HCT116 (cell line): ENCODE measurements around the gene TNNI3. TPM values are rescaled to one million over a fixed set of nuclear protein-coding genes. Genes with fewer than 3 reads are reported as not detected.

Source experiments
- ATAC-seq: fragments of 200-7000 bp; cut with Tn5 transposase; 2 replicates; pipeline ENCODE4 v1.9.1; 2020; ENCODE audit warnings: mild to moderate bottlenecking, moderate library complexity
- BruUV-seq: library from RNA; stranded (reverse); fragments of 400-500 nt; replicated peaks from 2 replicates; lab custom pipeline; 2021; lab: Mats Ljungman, UMichigan
- CTCF ChIA-PET: fragments of 300-600 bp; sonication (Branson Sonifier 250); formaldehyde crosslinking; loops from one replicate; lab custom pipeline; 2021; ENCODE audit warnings: antibody characterized with exemption; lab: Charles Lee
- POLR2A ChIA-PET: fragments of 300-600, 350-600 bp; sonication (Branson Sonifier 250); formaldehyde crosslinking; loops from one replicate; lab custom pipeline; 2021; ENCODE audit warnings: antibody characterized with exemption; lab: Charles Lee
- RAD21 ChIA-PET, 2 experiments: fragments of 300-600 bp; sonication (Branson Sonifier 250); formaldehyde crosslinking; loops; one replicate each; lab custom pipeline; 2023; ENCODE audit warnings: low total read pairs in 2 of 2; ENCODE audit not compliant: uncharacterized antibody in 2 of 2, unreplicated experiment in 2 of 2, low non-redundant PET in 1 of 2; lab: Charles Lee
- DNase-seq: peaks from one replicate; pipeline ENCODE4 v3.0.0-alpha.2; 2010; ENCODE audit warnings: low read depth, low spot score
- H2AFZ ChIP-seq: fragments of 200-600 bp; shearing (Covaris generic), sonication (generic); 2 replicates; pipeline ENCODE4 v1.6.1; 2017; ENCODE audit warnings: low read depth, mixed run types, mixed read lengths, antibody characterized with exemption, low read length; ENCODE audit not compliant: poor library complexity, severe bottlenecking
- H3K27ac ChIP-seq: 2 replicates; pipeline ENCODE4 v1.5.1; 2012; ENCODE audit warnings: low read depth, low read length
- H3K27me3 ChIP-seq: fragments of 200-600 bp; sonication (generic); 2 replicates; pipeline ENCODE4 v1.6.1; 2016; ENCODE audit warnings: mixed run types, low read length, mixed read lengths; ENCODE audit not compliant: insufficient read depth
- H3K36me3 ChIP-seq, 2 experiments: fragments of 200-500 bp in 1 of 2; fragments of 200-600 bp in 1 of 2; sonication (Bioruptor generic) in 1 of 2; sonication (generic) in 1 of 2; 2 replicates each; pipeline versions ENCODE4 v1.5.1 to v1.6.1; 2014 to 2016; ENCODE audit warnings: low read length in 2 of 2, inconsistent platforms in 1 of 2, mixed read lengths in 1 of 2, mixed run types in 1 of 2; ENCODE audit not compliant: insufficient read depth in 2 of 2, control insufficient read depth in 1 of 2
- H3K4me1 ChIP-seq, 2 experiments: fragments of 200-600 bp in 1 of 2; sonication (generic) in 1 of 2; 2 replicates each; pipeline versions ENCODE4 v1.5.1 to v1.6.1; 2012 to 2017; ENCODE audit warnings: low read length in 2 of 2, inconsistent platforms in 1 of 2, mild to moderate bottlenecking in 1 of 2, mixed read lengths in 1 of 2, mixed run types in 1 of 2, moderate library complexity in 1 of 2; ENCODE audit not compliant: insufficient read depth in 2 of 2, control insufficient read depth in 1 of 2
- H3K4me2 ChIP-seq: fragments of 200-600 bp; sonication (generic); 2 replicates; pipeline ENCODE4 v1.6.1; 2017; ENCODE audit warnings: mixed run types, low read length, mixed read lengths
- H3K4me3 ChIP-seq, 2 experiments: fragments of 200-600 bp in 1 of 2; sonication (generic) in 1 of 2; replicated peaks in 1 of 2; 2 replicates each; pipeline ENCODE4 v1.5.1; 2011 to 2016; ENCODE audit warnings: low read length in 2 of 2, control low read depth in 1 of 2, low read depth in 1 of 2, mild to moderate bottlenecking in 1 of 2, mixed read lengths in 1 of 2, mixed run types in 1 of 2
- H3K79me2 ChIP-seq: fragments of 200-600 bp; sonication (generic); 2 replicates; pipeline ENCODE4 v1.6.1; 2017; ENCODE audit warnings: mild to moderate bottlenecking, mixed run types, low read length, moderate library complexity, mixed read lengths; ENCODE audit not compliant: insufficient read depth
- H3K9ac ChIP-seq: fragments of 200-600 bp; sonication (generic); 2 replicates; pipeline ENCODE4 v1.6.1; 2016; ENCODE audit warnings: low read length, mixed read lengths
- H3K9me2 ChIP-seq: fragments of 200-600 bp; sonication (generic), shearing (Covaris generic); 2 replicates; pipeline ENCODE4 v1.6.1; 2017; ENCODE audit warnings: mixed run types, mild to moderate bottlenecking, moderate library complexity; ENCODE audit not compliant: insufficient read depth
- H3K9me3 ChIP-seq, 2 experiments: fragments of 200-500 bp in 1 of 2; fragments of 200-600 bp in 1 of 2; sonication (Bioruptor generic) in 1 of 2; sonication (generic) in 1 of 2; 2 replicates each; pipeline ENCODE4 v1.6.1; 2014 to 2017; ENCODE audit warnings: low read length in 2 of 2, mixed read lengths in 2 of 2, inconsistent platforms in 1 of 2, low read depth in 1 of 2, mild to moderate bottlenecking in 1 of 2, mixed run types in 1 of 2, moderate library complexity in 1 of 2; ENCODE audit not compliant: control insufficient read depth in 1 of 2, insufficient read depth in 1 of 2
- H4K20me1 ChIP-seq: fragments of 200-600 bp; sonication (generic), shearing (Covaris generic); 2 replicates; pipeline ENCODE4 v1.6.1; 2017; ENCODE audit warnings: mixed run types, mild to moderate bottlenecking, moderate library complexity; ENCODE audit not compliant: insufficient read depth
- CBX3 ChIP-seq: IDR thresholded peaks from 2 replicates; pipeline ENCODE4 v1.6.1; 2012; ENCODE audit warnings: low read depth
- CEBPB ChIP-seq: IDR thresholded peaks from 2 replicates; pipeline ENCODE4 v1.6.1; 2012; ENCODE audit warnings: low read depth
- EGR1 ChIP-seq: IDR thresholded peaks from 2 replicates; pipeline ENCODE4 v1.6.1; 2012; ENCODE audit warnings: low read depth
- ELF1 ChIP-seq: IDR thresholded peaks from 2 replicates; pipeline ENCODE4 v1.6.1; 2012; ENCODE audit warnings: low read depth, borderline replicate concordance
- EZH2 ChIP-seq: fragments of 200-600 bp; sonication (generic); IDR thresholded peaks from 2 replicates; pipeline ENCODE4 v1.6.1; 2017; ENCODE audit warnings: antibody characterized with exemption, mixed run types
- EZH2phosphoT487 ChIP-seq: fragments of 200-600 bp; IDR thresholded peaks from 2 replicates; pipeline ENCODE4 v1.6.1; 2018; ENCODE audit warnings: antibody characterized with exemption, borderline replicate concordance
- JUND ChIP-seq: IDR thresholded peaks from 2 replicates; pipeline ENCODE4 v1.6.1; 2012
- POLR2A ChIP-seq: IDR thresholded peaks from 2 replicates; pipeline ENCODE4 v1.7.0; 2011; ENCODE audit warnings: borderline replicate concordance; ENCODE audit not compliant: insufficient read depth, insufficient read length; ENCODE audit errors: extremely low read depth
- POLR2AphosphoS5 ChIP-seq: IDR thresholded peaks from 2 replicates; pipeline ENCODE4 v1.6.1; 2011; ENCODE audit warnings: mild to moderate bottlenecking, low read depth, low read length, moderate library complexity
- RAD21 ChIP-seq: IDR thresholded peaks from 2 replicates; pipeline ENCODE4 v1.6.1; 2012; ENCODE audit warnings: low read depth, mild to moderate bottlenecking
- SP1 ChIP-seq: IDR thresholded peaks from 2 replicates; pipeline ENCODE4 v1.6.1; 2012; ENCODE audit warnings: low read depth
- SRF ChIP-seq: IDR thresholded peaks from 2 replicates; pipeline ENCODE4 v1.6.1; 2012; ENCODE audit warnings: low read depth
- TCF7L2 ChIP-seq: IDR thresholded peaks from 2 replicates; pipeline ENCODE4 v1.7.0; 2011; ENCODE audit warnings: borderline replicate concordance, inconsistent platforms; ENCODE audit not compliant: insufficient read depth, insufficient read length; ENCODE audit errors: extremely low read depth
- YY1 ChIP-seq: IDR thresholded peaks from 2 replicates; pipeline ENCODE4 v1.6.1; 2011; ENCODE audit warnings: low read length, low read depth, moderate library complexity, mild to moderate bottlenecking; ENCODE audit not compliant: insufficient replicate concordance; ENCODE audit errors: extremely low read depth
- ZFX ChIP-seq: fragments of 450-650 bp; IDR thresholded peaks from 2 replicates; pipeline ENCODE4 v1.6.1; 2017
- ZNF274 ChIP-seq: fragments of 200-500 bp; sonication (Bioruptor generic); IDR thresholded peaks from 2 replicates; pipeline ENCODE4 v1.6.1; 2014; ENCODE audit warnings: mild to moderate bottlenecking, low read depth, low read length, inconsistent platforms
- intact Hi-C: fragments of 100-400 bp; cut with micrococcal nuclease; formaldehyde crosslinking; loops from 2 replicates; pipeline ENCODE4 v1.10.0; 2022
- total RNA-seq: library from RNA; stranded (reverse); gene quantifications from one replicate; pipeline ENCODE4 v1.2.1, GENCODE V29; 2021; ENCODE audit not compliant: unreplicated experiment
- TF ChIP-seq, protein P1 (sequence below): IDR thresholded peaks from 2 replicates; pipeline ENCODE4 v1.6.1; 2012
- TF ChIP-seq, protein P2 (sequence below): IDR thresholded peaks from 2 replicates; pipeline ENCODE4 v1.6.1; 2011; ENCODE audit warnings: mild to moderate bottlenecking, low read length, moderate library complexity; ENCODE audit not compliant: insufficient replicate concordance; ENCODE audit errors: extremely low read depth
- TF ChIP-seq, protein P3 (sequence below), 3 experiments: fragments of 200-600 bp in 1 of 3; sonication (generic) in 1 of 3; IDR thresholded peaks in 2 of 3; conservative IDR thresholded peaks in 1 of 3; 2 replicates each; pipeline ENCODE4 v1.5.1; 2012 to 2017; ENCODE audit warnings: low read depth in 2 of 3, low read length in 2 of 3, antibody characterized with exemption in 1 of 3, borderline replicate concordance in 1 of 3, control low read depth in 1 of 3, mild to moderate bottlenecking in 1 of 3, mixed read lengths in 1 of 3, mixed run types in 1 of 3, moderate library complexity in 1 of 3; ENCODE audit not compliant: insufficient read depth in 1 of 3
- TF ChIP-seq, protein P4 (sequence below): IDR thresholded peaks from 2 replicates; pipeline ENCODE4 v1.6.1; 2012

Gene TNNI3
- total RNA-seq, 1 experiment from 2014 or later: 42.1 TPM

DNA sequence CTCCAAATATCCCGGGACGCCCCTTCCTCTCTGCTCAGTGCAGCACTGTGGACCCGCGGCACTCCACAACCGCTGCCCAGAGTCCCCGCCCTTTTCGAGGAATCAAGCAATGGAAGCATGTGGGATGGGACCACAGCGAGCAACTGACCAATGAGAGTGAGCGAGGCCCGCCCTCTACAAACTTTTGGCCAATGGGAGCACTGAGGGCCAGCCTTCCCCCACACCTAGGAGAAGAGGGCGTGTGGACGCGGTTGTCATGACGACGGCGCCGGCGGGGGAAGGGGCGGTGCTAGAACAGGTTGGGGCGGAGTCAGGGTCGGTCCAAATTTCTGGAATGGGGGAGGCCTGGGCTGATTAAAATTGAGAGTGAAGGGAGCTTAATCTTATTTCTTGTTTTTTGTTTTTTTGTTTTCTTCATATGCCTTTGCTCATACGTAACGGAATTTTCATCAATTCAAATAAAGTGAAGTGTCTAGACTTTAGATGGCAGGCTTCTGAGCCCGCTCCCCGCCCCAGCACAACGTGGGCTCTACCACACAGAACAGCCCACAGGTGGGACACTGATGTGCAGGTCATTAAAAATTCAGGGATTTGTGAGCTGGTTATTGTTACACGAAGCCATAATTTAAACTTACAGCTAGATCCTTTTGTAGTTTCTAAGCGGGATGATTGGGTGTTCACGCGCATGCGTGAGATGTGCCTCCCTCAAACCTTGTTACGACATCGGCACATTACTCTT is 9.2 kb upstream of the TNNI3 start, which contains the start of gene DNAAF3:
TSS of gene DNAAF3 (minus strand) at position 84 of the 739 bp plus-strand sequence. CDS start 200 bp downstream, outside the sequence.
- ChIA-PET RAD21 (interaction anchor here (0.5 to 1.0 kb wide), 3 partner anchors 26 to 135 kb away, joined by 3 to 4 read pairs (median 3); no protein-coding TSS in a partner anchor), POLR2A (interaction anchor here (0.8 to 1.9 kb wide), 7 partner anchors 10 to 240 kb away, joined by 3 to 5 read pairs (median 4); partner anchors contain the start of gene PPP6R1), CTCF (interaction anchor here (1.0 to 2.7 kb wide), 13 partner anchors 8 to 310 kb away, joined by 3 to 26 read pairs (median 7); partner anchors contain the start of genes PPP6R1, SYT5 and ZNF628)
- peak within 1 kb of the TSS; percentile 66 for H3K27ac ChIP-seq
- no peaks in the 10 kb centered on the region for H3K27me3 ChIP-seq
- no peaks in the 10 kb centered on the region for H3K79me2 ChIP-seq
- TF ChIP-seq SP1 (peak; percentile 98), EZH2 (no peak), SRF (no peak), TCF7L2 (peak; percentile 19), POLR2AphosphoS5 (peak; percentile 62), RAD21 (no peak), YY1 (no peak), ELF1 (no peak), JUND (no peak), CEBPB (no peak), CBX3 (no peak), ZFX (no peak), ZNF274 (no peak), EGR1 (no peak), EZH2phosphoT487 (no peak), POLR2A (peak; percentile 44)
- TF ChIP-seq, protein P1, sequence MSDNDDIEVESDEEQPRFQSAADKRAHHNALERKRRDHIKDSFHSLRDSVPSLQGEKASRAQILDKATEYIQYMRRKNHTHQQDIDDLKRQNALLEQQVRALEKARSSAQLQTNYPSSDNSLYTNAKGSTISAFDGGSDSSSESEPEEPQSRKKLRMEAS: peak; percentile 71; the same call in 1 of the 2 replicates
- TF ChIP-seq, protein P2, sequence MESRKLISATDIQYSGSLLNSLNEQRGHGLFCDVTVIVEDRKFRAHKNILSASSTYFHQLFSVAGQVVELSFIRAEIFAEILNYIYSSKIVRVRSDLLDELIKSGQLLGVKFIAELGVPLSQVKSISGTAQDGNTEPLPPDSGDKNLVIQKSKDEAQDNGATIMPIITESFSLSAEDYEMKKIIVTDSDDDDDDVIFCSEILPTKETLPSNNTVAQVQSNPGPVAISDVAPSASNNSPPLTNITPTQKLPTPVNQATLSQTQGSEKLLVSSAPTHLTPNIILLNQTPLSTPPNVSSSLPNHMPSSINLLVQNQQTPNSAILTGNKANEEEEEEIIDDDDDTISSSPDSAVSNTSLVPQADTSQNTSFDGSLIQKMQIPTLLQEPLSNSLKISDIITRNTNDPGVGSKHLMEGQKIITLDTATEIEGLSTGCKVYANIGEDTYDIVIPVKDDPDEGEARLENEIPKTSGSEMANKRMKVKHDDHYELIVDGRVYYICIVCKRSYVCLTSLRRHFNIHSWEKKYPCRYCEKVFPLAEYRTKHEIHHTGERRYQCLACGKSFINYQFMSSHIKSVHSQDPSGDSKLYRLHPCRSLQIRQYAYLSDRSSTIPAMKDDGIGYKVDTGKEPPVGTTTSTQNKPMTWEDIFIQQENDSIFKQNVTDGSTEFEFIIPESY: no peak
- TF ChIP-seq, protein P3, sequence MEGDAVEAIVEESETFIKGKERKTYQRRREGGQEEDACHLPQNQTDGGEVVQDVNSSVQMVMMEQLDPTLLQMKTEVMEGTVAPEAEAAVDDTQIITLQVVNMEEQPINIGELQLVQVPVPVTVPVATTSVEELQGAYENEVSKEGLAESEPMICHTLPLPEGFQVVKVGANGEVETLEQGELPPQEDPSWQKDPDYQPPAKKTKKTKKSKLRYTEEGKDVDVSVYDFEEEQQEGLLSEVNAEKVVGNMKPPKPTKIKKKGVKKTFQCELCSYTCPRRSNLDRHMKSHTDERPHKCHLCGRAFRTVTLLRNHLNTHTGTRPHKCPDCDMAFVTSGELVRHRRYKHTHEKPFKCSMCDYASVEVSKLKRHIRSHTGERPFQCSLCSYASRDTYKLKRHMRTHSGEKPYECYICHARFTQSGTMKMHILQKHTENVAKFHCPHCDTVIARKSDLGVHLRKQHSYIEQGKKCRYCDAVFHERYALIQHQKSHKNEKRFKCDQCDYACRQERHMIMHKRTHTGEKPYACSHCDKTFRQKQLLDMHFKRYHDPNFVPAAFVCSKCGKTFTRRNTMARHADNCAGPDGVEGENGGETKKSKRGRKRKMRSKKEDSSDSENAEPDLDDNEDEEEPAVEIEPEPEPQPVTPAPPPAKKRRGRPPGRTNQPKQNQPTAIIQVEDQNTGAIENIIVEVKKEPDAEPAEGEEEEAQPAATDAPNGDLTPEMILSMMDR (IDR thresholded peaks at IDR 0.05 in 2 of 3, conservative IDR thresholded peaks at IDR 0.05 in 1 of 3; ENCODE audit: borderline replicate concordance in 1 of 3, insufficient read depth in 1 of 3, low read depth in 2 of 3, low read length in 2 of 3): no peak
- TF ChIP-seq, protein P4, sequence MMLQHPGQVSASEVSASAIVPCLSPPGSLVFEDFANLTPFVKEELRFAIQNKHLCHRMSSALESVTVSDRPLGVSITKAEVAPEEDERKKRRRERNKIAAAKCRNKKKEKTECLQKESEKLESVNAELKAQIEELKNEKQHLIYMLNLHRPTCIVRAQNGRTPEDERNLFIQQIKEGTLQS: no peak
- ATAC-seq (peak; percentile 94), DNase-seq (peak; percentile 97)
- intact Hi-C loops: loop anchor here (5.0 kb wide), 1 partner anchor 91 kb away; the partner anchor contains the start of gene PPP6R1
- H3K4me1 ChIP-seq: peaks cover 6 to 24% of the 10 kb centered on the region in 2 experiments; a peak in 3 of 4 replicates
- BruUV-seq: no TSS peak
- H3K4me3 ChIP-seq: peak within 1 kb of the TSS; percentile 72 to 74
- H3K9me3 ChIP-seq: no peaks in the 10 kb centered on the region
- H3K9ac ChIP-seq: peak within 1 kb of the TSS; percentile 64
- H3K4me2 ChIP-seq: peak within 1 kb of the TSS; percentile 99
- H4K20me1 ChIP-seq: no peaks in the 10 kb centered on the region
- H2AFZ ChIP-seq: peak within 1 kb of the TSS; percentile 86
- no peaks in the 10 kb centered on the region for H3K36me3 ChIP-seq
- no peaks in the 10 kb centered on the region for H3K9me2 ChIP-seq
